Measurements from ENCODE around the gene TCF12.

- TF ChIP-seq EP300 (IDR thresholded peaks at IDR 0.05; ENCODE audit: borderline replicate concordance), result no peak
- no peak for TF ChIP-seq CREB1 (IDR thresholded peaks at IDR 0.05; ENCODE audit: low read depth)
- no peak for TF ChIP-seq RAD21 (IDR thresholded peaks at IDR 0.05; ENCODE audit: low read depth)
- TF ChIP-seq TAF1 (IDR thresholded peaks at IDR 0.05; ENCODE audit: low read depth), result no peak
- TF ChIP-seq MAX (IDR thresholded peaks at IDR 0.05), result no peak
These were observed 384.3 kb downstream of the TCF12 start for GRCh38 chr15:57302640-57303257.
